Lower lobe of right lung (tissue), 2 donors: ENCODE measurements around the gene P2RY11. TPM values are rescaled to one million over a fixed set of nuclear protein-coding genes. Genes with fewer than 3 reads are reported as not detected.

Source experiments
- ATAC-seq, 2 donors: fragments of 200-7000 bp; cut with Tn5 transposase; one replicate each; pipeline ENCODE4 v1.9.1; 2020 to 2022; ENCODE audit warnings: mild to moderate bottlenecking in 2 of 2, moderate library complexity in 2 of 2
- DNase-seq: peaks from one replicate; pipeline ENCODE4 v3.0.0-alpha.2; 2020
- H3K27ac ChIP-seq: fragments of 200-600 bp; one replicate; pipeline ENCODE4 v1.8.0; 2022
- H3K27me3 ChIP-seq: fragments of 200-600 bp; one replicate; pipeline ENCODE4 v1.8.0; 2022; ENCODE audit warnings: low read depth
- H3K36me3 ChIP-seq: fragments of 200-600 bp; one replicate; pipeline ENCODE4 v1.8.0; 2022; ENCODE audit warnings: mild to moderate bottlenecking
- H3K4me1 ChIP-seq: fragments of 200-600 bp; one replicate; pipeline ENCODE4 v1.8.0; 2022
- H3K4me3 ChIP-seq: fragments of 200-600 bp; one replicate; pipeline ENCODE4 v1.8.0; 2022; ENCODE audit warnings: mild to moderate bottlenecking
- H3K9me3 ChIP-seq: fragments of 200-600 bp; one replicate; pipeline ENCODE4 v1.8.0; 2022
- intact Hi-C: fragments of 100-400 bp; cut with DNase I; formaldehyde crosslinking; loops from one replicate; pipeline ENCODE4 v1.11.0; 2022
- total RNA-seq: library from RNA; stranded (reverse); fragmentation: NEBNext Ultra II Directional; extraction: Animal tissue kit (Norgen Biotek cat#: 25700); gene quantifications from one replicate; pipeline ENCODE4 v1.2.1, GENCODE V29; 2021
- TF ChIP-seq, protein P1 (sequence below): fragments of 200-600 bp; IDR thresholded peaks from one replicate; pipeline ENCODE4 v1.8.0; 2022; ENCODE audit warnings: antibody characterized with exemption, mild to moderate bottlenecking
- donor health status: DM: no; HTN: yes; CAD: no; lungs with severe emphysema.

Gene P2RY11
- total RNA-seq, 1 donor from 2014 or later = 15.6 TPM

- Histone ChIP-seq H3K36me3 (peaks cover 99% of the 10 kb centered on the region), H3K4me3 (no peak overlapping the region), H3K27me3 (no peaks in the 10 kb centered on the region), H3K27ac (no peak overlapping the region), H3K4me1 (no peaks in the 10 kb centered on the region), H3K9me3 (no peaks in the 10 kb centered on the region)
- DNase-seq (no peak), ATAC-seq (no peak)
- intact Hi-C loops = no loop called here
- TF ChIP-seq, protein P1, sequence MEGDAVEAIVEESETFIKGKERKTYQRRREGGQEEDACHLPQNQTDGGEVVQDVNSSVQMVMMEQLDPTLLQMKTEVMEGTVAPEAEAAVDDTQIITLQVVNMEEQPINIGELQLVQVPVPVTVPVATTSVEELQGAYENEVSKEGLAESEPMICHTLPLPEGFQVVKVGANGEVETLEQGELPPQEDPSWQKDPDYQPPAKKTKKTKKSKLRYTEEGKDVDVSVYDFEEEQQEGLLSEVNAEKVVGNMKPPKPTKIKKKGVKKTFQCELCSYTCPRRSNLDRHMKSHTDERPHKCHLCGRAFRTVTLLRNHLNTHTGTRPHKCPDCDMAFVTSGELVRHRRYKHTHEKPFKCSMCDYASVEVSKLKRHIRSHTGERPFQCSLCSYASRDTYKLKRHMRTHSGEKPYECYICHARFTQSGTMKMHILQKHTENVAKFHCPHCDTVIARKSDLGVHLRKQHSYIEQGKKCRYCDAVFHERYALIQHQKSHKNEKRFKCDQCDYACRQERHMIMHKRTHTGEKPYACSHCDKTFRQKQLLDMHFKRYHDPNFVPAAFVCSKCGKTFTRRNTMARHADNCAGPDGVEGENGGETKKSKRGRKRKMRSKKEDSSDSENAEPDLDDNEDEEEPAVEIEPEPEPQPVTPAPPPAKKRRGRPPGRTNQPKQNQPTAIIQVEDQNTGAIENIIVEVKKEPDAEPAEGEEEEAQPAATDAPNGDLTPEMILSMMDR = no peak
These were observed 30.0 kb downstream of the P2RY11 start for GRCh38 chr19:10141479-10141878.

- no peak overlapping the region for H3K4me3 ChIP-seq
- H3K36me3 ChIP-seq = peaks cover 100% of the 10 kb centered on the region
- TF ChIP-seq, protein P1 = no peak
- no peaks in the 10 kb centered on the region for H3K9me3 ChIP-seq
- ATAC-seq = no peak
- intact Hi-C loops = no loop called here
- peak overlapping the region; percentile 70 for H3K27ac ChIP-seq
- DNase-seq = no peak
- no peaks in the 10 kb centered on the region for H3K27me3 ChIP-seq
- no peaks in the 10 kb centered on the region for H3K4me1 ChIP-seq
These were observed 30.5 kb downstream of the P2RY11 start for GRCh38 chr19:10141973-10142372.

DNA sequence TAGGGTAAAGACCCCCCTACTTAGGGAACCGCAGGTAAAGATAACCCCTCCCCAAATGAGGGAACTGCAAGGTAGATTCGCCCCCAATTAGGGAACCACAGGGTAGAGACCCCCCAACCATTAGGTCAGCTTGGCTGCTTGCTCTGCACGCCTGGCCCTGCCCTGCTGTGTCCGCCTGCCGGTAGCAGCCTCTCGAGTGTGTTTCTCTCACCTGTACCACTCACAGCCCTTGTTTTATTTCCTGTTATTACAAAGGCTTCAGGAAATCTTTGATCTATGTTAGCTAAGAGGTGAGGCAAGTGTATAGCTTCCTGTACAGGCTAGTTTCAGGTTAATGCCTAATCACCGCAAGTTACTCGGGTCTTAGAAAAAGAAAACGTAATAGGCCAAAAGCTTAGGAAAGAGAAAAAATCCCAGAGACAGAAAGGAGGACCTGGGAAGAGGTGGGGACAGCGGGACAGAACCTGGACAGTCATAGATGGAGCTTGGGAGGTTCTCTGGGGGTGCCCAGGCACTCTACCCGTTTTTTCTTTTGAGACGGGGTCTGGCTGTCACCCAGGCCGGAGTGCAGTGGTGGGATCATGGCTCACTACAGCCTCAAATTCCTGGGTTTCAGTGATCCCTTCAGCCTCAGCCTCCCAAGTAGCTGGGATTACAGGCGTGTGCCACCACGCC, 31.3 kb downstream of the P2RY11 start:
- no peaks in the 10 kb centered on the region for H3K9me3 ChIP-seq
- no peak overlapping the region for H3K4me3 ChIP-seq
- DNase-seq (peak; percentile 64), ATAC-seq (peak; percentile 82 to 85)
- peak overlapping the region; percentile 70 for H3K27ac ChIP-seq
- no peaks in the 10 kb centered on the region for H3K4me1 ChIP-seq
- intact Hi-C loops = no loop called here
- TF ChIP-seq, protein P1 = no peak
- no peaks in the 10 kb centered on the region for H3K27me3 ChIP-seq
- peaks cover 99% of the 10 kb centered on the region for H3K36me3 ChIP-seq

DNA sequence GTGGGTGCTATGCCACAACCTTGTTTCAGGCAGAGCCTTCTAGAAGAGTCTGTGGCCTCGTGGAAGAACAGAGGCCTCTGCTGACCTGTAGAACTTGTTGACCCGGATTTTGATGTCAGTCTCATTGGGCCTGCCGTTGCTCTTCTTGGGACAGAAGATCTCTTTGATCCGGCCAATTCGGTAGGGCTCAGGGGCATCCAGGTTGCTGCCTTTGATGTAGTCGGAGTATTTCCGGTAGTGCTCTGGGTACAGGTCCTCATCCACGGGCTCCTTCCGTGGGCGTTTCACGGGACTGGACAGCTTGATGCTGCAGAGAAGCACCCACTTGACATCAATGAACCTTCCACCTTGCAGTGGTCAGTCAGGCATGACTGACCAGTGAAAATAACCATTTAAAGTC, 32.2 kb downstream of the P2RY11 start:
- H3K4me3 ChIP-seq = no peak overlapping the region
- ATAC-seq = no peak
- peaks cover 95% of the 10 kb centered on the region for H3K36me3 ChIP-seq

GRCh38 chr19:10144361-10144760, 32.9 kb downstream of the P2RY11 start:
- H3K9me3 ChIP-seq = no peaks in the 10 kb centered on the region
- TF ChIP-seq, protein P1 = no peak
- ATAC-seq = no peak
- H3K36me3 ChIP-seq = peaks cover 95% of the 10 kb centered on the region
- DNase-seq = no peak
- no peaks in the 10 kb centered on the region for H3K27me3 ChIP-seq
- no peak overlapping the region for H3K4me3 ChIP-seq
- intact Hi-C loops = no loop called here
- no peaks in the 10 kb centered on the region for H3K4me1 ChIP-seq
- H3K27ac ChIP-seq = no peak overlapping the region

More for the DNA sequence above, 32.2 kb downstream of the P2RY11 start:
- H3K27me3 ChIP-seq = no peaks in the 10 kb centered on the region
- TF ChIP-seq, protein P1 = no peak
- H3K27ac ChIP-seq = peak overlapping the region; percentile 70
- no peaks in the 10 kb centered on the region for H3K4me1 ChIP-seq
- intact Hi-C loops = no loop called here
- DNase-seq = no peak
- no peaks in the 10 kb centered on the region for H3K9me3 ChIP-seq
